HG03457 (cell line): ENCODE results near the gene SCNN1A.

Source experiments
- ATAC-seq: cut with Tn5 transposase; IDR thresholded peaks from one replicate; pipeline ENCODE4 v1.9.1; 2021; ENCODE audit warnings: moderate number of reproducible peaks; ENCODE audit not compliant: unreplicated experiment

The SCNN1A gene

DNA sequence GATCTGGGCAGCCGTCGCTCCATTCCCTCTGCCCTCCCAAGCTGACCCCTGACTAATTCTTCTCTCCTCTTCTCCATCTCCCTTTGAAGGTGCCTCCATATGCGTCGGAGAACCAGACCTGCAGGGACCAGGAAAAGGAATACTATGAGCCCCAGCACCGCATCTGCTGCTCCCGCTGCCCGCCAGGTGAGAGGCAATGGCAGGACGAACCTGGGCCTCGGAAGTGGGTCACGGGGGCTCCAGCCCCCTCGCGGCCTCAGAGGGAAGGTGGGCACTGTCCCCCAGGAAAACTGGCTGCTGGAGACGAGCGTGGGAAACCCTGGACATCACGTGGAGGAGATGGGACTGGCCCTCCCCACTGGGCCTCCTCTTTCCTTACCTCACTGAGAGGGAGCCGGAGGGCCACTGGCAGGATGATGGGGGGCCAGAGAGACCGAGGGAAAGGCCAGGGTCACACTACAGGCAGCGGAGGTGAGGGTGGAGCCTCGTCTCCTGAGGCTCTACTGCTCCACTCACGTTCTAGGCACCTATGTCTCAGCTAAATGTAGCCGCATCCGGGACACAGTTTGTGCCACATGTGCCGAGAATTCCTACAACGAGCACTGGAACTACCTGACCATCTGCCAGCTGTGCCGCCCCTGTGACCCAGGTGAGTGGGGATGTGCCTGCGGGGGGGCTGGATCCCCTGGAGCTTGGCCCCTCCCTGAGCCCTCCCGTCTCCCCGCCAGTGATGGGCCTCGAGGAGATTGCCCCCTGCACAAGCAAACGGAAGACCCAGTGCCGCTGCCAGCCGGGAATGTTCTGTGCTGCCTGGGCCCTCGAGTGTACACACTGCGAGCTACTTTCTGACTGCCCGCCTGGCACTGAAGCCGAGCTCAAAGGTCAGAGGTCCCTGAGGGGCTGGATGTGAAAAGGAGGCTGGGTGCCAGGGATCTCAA, 9.4 kb upstream of the SCNN1A start:
- ATAC-seq = no peak

DNA sequence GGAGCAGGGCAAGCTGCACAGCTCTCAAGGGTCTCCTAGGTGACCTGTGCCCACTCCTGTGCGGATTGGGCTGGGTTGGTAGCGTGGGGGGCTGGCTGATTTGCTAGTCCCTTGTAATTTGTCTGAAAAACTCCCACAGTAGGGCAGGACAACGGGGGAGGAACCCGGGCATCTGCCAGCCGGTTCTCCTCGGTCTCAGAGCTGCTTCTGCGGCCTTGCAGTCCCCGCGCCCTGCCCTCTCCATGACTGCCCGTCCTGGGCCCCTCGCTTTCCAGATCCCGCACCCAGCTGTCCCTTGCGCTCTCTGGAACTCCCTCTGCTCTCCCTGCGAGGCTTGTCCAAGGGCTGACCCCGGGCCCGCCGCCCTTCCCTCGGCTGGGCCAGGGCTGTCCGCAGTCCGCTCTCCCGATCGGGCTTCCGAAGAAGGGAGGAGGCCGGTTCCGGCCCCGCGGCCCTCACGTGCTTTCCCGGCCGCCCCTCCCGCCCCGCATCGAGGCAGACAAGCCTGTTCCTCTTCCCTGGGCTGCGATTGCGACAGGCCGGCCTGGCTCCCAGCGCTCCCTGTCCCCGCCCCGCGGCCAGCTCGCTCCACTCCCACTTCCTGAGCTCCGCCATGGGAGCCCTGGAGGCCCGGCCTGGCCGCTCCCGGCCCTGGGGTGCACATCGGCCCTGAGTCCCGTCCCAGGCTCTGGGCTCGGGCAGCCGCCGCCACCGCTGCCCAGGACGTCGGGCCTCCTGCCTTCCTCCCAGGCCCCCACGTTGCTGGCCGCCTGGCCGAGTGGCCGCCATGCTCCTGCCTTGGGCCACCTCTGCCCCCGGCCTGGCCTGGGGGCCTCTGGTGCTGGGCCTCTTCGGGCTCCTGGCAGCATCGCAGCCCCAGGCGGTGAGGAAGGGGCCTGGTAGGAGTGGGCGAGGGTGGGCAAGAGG, 8.5 kb upstream of the SCNN1A start, which contains the start of gene LTBR:
TSS of gene LTBR (plus strand) at position 591 of the 927 bp plus-strand sequence. CDS start at position 788, 197 bp downstream.
- no peak for ATAC-seq

DNA sequence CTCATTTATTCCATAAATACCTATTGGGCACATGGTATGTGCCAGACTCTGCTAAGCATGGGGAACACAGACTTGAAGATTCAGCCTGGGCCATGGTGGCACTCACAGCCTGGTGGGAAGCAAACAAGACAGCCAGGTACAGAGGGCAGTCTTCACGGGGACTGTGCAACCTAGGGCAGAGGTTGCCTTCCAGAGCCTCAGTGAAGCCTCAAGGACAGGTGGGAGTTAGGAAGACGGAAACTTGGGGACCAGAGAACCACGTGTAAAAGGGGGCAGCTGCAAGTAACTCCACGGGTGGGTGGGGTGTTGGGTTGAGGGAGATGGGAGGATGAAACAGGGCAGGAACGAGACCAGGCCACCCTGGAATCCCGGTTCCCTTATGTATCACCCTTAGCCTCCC, 7.6 kb upstream of the SCNN1A start:
- ATAC-seq = no peak

DNA sequence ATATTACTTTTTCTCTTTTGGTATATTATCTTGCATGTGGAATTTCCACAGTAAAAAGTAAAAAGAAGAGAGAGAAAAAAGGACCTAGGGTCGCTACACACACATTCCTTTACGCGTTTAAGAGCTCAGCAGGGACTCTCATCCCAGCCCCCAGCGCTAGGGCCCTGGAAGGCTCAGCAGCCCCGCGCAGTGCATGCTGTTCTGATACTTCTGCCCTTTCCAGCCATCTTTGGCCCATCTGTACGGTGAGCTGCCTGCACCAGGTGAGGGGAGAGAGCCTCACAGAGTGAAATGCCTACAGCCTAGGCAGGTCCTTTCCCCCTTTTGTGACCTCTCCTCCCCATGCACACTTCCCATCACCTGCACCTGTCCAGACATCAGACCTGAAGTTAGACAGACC, 7.0 kb upstream of the SCNN1A start:
- no peak for ATAC-seq

DNA sequence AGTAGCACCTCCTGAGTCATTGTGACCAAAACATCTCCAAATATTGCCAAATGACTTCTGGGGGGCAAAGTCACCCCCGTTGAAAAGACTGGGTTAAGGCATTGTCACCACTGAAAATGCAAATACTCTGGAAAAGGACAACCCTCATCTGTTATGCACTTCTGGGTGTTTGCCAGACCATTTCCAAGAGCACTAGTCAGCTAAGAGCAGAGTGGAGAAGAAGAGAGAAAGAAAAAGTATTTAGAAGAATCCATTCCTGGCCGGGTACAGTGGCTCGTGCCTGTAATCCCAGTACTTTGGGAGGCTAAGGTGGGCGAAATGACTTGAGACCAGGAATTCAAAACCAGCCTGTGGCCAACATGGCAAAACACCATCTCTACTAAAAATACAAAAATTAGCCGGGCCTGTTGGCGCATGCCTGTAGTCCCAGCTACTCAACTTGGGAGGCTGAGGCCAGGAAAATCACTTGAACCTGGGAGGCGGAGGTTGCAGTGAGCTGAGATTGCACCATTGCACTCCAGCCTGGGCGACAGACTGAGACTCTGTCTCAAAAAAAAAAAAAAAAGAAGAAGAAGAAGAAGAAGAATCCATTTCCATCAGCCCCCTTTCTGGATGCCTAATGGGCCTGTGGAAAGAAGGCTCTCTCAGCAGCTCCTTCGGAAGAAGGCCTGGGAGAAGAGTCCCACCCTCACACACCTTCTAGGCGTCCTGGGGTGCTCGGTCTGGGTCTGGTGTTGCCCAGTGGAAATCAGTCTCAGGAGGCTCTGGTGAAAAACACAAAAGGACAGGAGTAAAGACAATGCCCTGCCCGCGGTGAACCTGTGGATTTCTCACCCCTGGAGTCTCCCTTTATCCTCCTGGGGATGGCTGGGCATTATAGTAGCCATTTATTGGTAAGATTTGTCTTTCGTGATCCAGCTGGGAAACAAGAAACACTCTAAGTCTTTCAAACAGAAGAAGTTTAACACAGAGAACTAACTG, 5.1 kb upstream of the SCNN1A start:
- ATAC-seq = no peak

DNA sequence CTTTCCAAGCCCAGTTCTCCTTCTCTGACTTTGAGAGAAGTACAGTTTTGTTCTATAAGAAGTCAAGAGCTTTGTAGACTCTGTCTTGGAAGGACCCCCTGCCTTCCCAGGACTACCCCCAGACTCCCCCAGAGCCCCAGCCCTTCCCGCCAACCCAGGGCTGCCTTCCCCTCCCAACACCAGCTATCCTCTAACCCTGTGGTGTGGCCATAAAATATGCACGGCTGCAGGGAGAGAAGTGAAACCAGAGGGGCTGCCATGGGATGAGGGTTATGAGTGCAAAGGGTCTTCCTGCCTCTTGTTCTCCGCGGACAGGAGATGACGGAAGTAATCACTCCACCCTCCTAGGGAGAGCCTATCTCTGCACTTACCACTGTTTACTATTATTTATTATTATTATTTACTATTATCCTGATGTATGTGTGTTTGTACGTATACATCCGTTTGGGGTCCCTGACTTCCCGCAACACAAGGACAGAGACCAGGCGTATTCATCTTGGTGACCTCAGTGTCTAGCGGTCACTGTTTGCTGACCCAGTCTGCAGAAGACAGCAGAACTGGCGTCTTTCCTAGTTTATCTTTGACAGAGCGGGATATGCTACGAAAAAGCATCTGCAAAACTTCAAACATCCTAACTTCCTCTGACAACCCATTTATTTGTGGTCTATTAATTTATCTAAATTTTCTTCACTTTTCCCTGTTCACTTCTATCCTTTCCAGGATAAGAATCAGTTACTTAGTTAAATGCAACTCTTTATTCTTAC, 3.5 kb upstream of the SCNN1A start:
- no peak for ATAC-seq

DNA sequence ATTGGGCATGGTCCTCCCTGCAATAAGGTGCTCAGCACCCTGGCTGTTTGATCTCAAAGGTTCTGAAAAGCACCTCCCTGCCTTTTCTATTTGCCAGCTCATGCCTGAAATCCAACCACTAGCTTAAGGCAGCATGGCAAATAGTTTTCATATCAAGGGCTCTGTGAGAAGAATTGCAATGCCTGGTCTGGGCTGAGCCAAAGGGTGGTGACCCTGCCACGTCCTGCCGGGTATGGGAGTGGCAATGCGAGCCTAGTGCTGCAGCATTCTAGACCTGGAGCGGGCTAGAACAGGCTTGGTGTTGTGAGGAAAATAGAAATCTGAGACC, 2.3 kb upstream of the SCNN1A start:
- ATAC-seq = no peak

DNA sequence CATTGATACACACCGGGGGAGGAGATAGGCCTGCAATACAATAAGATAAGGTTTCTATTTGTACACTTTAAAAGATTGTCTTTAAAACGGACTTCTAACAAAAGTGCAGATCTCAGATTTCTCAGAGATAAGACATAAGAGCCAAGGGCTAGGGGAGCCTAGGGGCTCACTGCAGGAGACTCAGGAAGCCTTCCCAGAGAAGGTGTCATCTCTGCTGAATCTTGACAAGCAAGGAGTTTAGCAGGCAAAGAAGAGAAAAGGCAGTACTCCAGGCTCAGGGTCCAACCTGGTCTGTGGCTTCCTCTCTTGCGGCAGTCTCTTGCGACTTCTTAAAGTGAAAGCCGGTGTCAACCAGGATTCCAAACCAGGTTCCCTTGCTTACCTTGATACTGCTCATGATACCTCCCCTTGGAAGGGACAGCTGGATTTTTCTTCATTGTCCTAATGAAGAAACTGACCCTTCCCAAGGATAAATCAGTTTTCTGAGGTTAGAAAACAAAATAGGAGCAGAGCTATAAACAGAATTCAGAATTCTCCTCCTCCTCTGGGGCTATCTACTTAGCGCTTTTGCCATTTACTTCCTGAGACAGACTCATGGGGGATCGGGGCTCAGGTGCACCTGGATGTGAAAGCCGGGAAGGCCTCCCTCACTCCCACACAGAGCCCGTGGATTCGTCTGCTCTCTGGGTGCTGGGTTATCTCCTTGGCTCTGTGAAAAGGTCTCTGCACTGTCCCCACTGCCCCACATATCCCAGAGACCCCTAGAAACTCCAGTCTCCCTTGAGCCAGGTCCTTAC, 1.7 kb upstream of the SCNN1A start:
- ATAC-seq = no peak

DNA sequence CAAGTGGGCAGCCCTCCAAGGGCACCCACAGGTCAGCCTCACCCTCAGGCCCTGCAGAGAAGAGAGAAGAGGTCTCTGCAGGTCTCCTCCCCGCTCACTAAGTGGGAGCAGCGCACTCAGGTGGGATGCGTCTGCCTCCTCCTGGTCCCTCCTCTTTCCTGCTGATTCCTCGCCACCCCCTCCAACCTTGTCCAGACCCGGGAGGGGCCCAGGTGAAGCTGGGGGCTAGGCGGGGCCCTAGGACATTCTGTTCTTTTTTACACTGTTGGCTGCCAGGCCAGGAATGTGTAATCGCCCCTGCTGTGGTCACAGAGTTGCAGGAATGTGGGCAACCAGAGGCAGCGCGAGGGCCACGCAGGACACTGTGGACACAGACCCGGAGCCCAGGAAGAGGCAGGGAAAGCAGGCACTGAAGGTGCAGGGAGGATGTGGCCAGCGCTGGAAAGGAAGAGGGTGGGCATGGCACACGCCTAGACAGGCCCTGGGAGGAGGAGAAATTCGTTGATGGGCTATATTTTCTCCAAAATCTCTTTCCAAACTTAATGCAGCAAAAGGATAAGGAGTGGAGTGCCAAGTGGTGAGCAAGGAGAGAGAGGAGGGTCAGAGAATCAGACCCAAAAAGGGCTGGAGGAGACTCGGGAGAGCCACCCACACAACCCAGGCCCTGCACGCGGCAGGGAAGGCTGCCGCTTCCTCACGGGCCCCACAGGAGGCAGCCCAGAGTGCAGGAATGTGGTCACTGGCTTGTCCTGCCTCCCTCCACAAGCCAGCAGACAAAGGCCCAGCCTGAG, 911 bp upstream of the SCNN1A start:
- ATAC-seq = no peak

DNA sequence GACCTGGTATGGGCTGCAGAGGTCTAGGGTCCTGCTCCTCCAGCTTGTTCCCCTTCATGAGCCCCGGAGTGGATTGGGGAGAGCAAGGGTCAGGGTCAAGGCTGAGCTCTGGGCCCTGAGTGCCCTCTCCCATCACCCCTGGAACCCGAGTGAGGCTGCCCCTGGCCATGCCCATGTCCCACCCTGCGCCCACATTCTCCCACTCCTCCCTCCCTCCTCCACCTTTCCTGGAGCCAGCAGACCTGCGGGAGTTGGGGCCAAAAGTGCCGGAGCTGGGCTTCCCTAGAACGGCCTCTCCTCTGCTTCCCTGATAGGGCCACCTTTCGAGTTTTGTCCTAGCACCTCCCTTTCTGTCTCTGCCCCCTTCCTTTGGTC, 590 bp downstream of the SCNN1A start:
- no peak for ATAC-seq

DNA sequence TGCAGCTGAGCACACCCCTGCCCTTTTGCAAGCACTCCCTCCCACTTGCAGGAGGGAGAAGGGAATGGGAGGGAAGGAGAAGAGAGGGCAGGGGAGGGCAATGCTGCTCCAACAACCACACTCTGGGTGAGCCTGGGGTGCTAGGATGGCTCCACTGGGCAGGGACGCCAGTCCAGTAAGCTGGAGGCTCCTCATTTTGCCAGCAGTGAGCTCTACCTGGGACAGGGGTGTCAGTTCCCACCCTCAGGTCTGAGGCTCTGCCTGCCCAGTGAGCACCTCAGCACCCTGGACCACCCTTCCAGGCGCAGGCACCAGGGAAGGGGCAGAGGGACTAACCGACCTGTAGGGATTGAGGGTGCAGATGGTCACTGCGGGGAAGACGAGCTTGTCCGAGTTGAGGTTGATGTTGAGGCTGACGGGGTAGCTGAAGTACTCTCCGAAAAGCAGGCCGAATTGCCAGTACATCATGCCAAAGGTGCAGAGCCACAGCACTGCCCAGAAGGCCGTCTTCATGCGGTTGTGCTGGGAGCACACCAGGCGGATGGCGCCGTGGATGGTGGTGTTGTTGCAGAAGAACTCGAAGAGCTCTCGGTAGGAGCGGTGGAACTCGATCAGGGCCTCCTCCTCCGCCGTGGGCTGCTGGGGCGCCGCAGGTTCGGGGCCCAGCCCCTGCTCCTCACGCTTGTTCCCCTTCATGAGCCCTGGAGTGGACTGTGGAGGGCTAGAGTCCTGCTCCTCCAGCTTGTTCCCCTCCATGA, 1.2 kb downstream of the SCNN1A start:
- no peak for ATAC-seq

DNA sequence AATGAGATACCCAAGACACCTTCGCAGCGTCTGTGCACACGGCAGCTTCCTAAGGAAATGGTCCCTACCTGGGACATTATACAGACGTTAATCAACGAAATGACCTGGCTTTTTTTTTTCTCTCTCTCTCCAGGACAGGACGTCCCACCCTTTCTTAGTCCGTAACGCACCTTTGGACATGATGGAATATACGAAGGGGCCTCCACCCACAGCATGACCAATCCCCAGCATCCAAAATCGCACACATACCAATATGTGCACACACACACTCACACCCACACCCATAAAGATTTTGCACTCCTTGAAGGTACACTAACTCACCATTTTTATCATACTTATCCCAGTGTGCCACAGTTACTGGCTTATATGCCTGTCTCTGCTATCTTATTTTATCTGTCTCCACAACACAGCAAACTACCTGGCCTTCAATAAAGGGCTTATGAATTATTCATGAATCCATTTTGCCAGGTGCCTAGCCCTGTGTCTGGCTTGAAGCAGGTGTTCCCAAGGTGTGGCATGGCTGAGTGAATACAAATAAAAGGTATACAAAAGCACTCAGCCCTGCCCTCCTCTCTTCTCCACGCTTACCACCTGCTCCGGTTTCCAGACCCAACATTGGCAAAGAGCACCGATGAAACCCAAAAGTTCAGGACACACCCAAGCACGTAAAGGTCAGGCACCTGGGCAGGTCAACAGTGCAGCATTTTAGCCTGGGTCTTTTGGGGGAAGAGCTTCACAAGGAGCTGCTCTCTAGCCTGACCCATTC, 2.2 kb downstream of the SCNN1A start:
- ATAC-seq = no peak

DNA sequence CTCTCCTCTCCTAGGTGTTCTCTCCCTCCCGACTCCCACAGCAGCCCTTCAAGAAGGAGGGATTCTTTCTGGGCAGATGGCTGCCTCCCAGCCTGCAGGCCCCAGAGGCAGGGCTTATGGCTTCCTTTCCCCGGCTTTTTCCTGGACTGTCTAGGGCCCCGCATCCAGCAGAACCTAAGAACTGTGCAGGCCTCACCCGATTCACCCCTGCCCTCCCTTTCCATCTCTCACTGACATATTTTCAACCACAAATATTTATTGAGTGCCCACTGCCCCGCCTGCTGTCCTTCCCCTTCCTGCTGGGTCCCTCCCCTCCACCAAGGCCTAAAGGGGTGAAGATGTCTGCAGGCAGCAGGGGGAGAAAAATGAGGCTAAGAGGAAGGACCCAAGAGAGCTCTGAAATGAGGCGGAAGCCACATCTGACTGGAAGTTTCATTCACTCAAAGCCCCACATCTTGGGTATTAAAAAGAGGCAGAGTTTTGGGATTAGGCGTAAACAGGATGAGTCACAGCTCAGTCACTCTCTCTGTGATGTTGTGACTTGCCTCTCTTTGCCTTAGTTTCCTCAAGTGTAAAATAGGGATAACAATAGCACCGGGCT, 2.9 kb downstream of the SCNN1A start:
- ATAC-seq = no peak

DNA sequence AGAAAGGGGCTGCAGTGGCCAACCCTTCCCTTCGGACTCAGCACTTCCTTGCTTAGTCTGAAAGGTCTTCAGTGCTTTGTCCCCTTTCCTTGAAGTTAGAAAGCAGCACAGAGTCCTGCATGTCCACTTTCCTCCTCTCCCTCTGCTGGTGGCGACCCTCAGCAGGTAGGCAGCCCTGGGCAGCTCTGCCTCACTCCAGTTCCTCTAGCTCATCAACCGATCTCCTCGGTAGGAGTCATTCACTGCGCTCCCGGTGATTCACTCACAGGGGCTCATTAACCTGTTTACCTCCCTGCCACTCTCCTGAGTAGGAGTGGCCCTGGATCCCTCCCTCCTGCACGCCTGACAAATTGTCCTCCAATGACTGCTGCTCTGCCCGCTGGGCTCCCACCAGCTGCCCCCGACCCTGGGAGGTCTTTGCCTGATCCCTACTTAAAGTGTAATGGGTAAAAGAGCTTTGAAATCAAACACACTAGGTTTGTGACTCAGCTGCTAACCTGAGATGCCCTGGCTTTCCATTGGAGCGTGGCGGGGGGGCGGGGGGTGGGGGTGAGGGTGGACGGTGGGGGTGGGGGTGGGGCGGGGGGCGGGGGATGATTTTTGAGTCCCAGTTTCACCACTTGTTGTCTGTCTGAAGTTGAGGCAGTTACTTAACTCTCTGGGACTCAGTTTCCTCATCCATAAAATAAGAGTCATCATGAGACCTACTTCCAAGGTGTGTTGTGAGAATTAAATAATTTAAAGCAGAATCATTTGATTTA, 4.2 kb downstream of the SCNN1A start:
- no peak for ATAC-seq

DNA sequence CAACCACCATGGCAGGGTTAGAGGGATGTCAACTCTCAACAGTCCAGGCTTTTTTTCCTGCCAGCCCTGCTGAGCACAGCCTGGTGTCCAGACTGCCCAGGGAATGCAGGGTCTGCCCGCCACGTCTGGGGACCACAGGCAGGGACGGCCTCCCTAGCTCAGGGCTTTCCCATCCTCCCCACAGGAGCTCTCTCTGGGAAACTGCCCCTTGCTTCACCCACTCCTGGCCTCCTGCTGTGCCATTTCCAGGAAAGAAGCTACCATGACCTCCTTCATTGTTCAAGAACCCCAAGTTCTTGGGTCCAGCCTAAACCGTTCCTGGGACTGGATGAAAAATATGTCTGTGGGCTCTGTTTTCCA, 4.8 kb downstream of the SCNN1A start:
- ATAC-seq = no peak
